ENCODE measurements around the gene AIFM3. TPM values are rescaled to one million over a fixed set of nuclear protein-coding genes. Genes with fewer than 3 reads are reported as not detected.
"Not testable (repeated sequence)": the region's sequence is repeated elsewhere in the genome, so short reads cannot be mapped to it uniquely, and the experiment has no call there.

The AIFM3 gene
- total and polyA plus RNA-seq, 2 donors, result 0.57 to 3.3 TPM

DNA sequence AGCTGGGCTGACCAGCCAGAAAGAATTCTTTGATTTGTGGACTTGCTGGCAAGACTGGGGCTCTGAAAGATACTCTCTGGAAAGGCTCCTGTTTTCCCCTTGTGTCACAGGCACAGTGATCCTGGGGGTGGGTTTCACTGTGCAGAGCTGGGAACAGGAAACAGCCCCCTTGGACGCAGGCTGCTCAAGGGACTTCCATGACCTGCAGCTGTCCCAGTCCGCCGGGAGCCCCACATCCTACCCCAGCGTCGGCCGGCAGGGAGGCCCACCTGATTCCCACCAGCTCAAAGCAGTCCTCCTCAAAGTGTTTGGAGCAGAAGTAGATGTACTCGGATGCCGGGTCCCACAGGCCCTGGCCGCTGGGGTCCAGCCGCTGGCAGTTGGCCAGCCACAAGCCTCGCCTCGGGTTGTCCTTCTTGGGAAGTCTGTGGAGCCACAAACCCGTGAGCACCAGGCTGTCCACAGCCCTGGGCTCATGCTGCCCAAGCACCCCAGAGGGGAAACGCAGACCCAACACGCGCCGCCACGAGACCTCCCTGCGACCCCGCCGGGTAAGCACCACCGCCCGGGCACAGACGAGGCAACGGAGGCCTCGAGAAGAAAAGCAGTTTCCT is 34.0 kb downstream of the AIFM3 start:
- Histone ChIP-seq H3K4me3 (ENCODE audit: low read length in 2 of 2) (peak overlapping the region; percentile 86 to 97), H3K36me3 (ENCODE audit: control insufficient read depth in 2 of 2, insufficient read depth in 2 of 2, low read length in 1 of 2) (peaks cover 34 to 46% of the 10 kb centered on the region in 2 donors), H3K27me3 (ENCODE audit: control insufficient read depth in 2 of 2, insufficient read depth in 1 of 2, low read length in 1 of 2) (no peaks in the 10 kb centered on the region), H3K4me1 (ENCODE audit: control insufficient read depth in 2 of 2, insufficient read depth in 2 of 2, low read length in 2 of 2) (peaks cover 17 to 24% of the 10 kb centered on the region in 2 donors), H3K9me3 (ENCODE audit: control insufficient read depth in 2 of 2, insufficient read depth in 1 of 2, low read length in 1 of 2) (peaks cover 0 to 5% of the 10 kb centered on the region in 2 donors), H3K27ac (ENCODE audit: low read depth in 1 of 2, low read length in 1 of 2) (peak overlapping the region; percentile 94 to 100)
- 4% methylated on average over 26 of the region's 26 CpGs for WGBS
- no peak for DNase-seq (ENCODE audit: low read depth in 6 of 9, low spot score in 9 of 9)

DNA sequence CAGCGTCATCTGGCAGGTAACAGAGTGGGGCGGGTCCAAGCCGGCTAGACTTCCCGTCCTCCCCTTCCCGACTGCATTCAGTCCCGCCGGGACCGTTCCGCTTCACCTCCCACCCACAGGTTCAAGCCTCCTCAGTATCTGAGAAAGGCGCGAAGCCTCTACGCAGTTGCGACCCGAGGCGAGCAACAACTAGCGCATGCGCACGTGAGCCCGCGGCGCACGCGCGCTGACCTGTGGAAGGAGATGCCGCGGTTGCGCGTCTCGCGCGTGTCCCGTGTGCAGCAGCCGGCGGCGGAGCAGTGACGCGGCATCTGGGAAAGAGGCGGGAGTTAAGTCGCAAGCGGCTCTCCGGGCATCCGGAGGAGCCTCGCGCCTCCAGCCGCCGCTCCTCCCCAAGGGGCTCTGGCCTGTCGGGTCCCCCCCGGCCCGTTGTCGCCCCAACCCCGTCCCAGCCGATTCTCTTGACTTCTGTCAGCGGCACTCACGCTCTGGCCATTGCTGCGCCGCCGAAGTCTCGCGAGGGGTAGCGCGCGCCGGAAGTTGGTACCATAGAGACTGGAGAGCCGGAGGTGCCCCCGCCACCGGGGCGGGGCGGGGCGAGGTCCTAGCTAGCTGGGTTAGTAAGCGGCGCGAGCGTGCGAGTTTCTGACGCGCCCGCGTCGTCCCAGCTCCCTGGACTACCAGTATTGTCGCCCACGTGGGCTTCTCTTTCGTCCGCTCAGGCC is 34.7 kb downstream of the AIFM3 start, which contains the start of gene THAP7:
TSS of gene THAP7 (minus strand) at position 518 of the 725 bp plus-strand sequence. CDS start at position 311, 207 bp downstream.
- Histone ChIP-seq H3K27me3 (ENCODE audit: control insufficient read depth in 2 of 2, insufficient read depth in 1 of 2, low read length in 1 of 2) (no peaks in the 10 kb centered on the region), H3K36me3 (ENCODE audit: control insufficient read depth in 2 of 2, insufficient read depth in 2 of 2, low read length in 1 of 2) (peaks cover 29 to 40% of the 10 kb centered on the region in 2 donors), H3K4me3 (ENCODE audit: low read length in 2 of 2) (peak within 1 kb of the TSS; percentile 86 to 97), H3K4me1 (ENCODE audit: control insufficient read depth in 2 of 2, insufficient read depth in 2 of 2, low read length in 2 of 2) (peaks cover 17 to 24% of the 10 kb centered on the region in 2 donors), H3K27ac (ENCODE audit: low read depth in 1 of 2, low read length in 1 of 2) (peak within 1 kb of the TSS; percentile 94 to 100), H3K9me3 (ENCODE audit: control insufficient read depth in 2 of 2, insufficient read depth in 1 of 2, low read length in 1 of 2) (peaks cover 0 to 5% of the 10 kb centered on the region in 2 donors)
- under 1% methylated on average over 83 of the region's 83 CpGs for whole genome bisulfite sequencing
- DNase-seq (ENCODE audit: low read depth in 6 of 9, low spot score in 9 of 9), result peak; percentile 91 to 98 (median 95)

DNA sequence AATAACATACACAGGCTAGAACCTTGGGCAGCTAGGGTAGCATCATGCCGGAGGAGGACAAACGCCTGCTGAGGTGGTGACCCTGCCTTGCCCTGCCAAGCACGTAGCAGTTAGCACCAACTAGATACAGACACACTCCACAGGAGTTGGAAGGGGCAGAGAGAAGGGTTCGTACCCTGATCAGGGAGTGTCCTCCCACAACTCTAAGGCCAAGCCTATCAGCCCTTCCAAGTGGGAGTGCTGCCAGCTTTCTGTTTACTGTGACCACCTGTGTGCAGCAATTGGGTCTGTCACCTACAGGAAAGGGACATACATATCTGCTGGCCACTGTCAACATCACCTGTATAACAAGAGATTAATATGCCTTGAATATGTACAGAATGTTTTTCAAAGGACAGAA is 36.7 kb downstream of the AIFM3 start:
- 97% methylated on average over 4 of the region's 4 CpGs for WGBS
- Histone ChIP-seq H3K4me3 (ENCODE audit: low read length in 2 of 2) (no peak overlapping the region), H3K36me3 (ENCODE audit: control insufficient read depth in 2 of 2, insufficient read depth in 2 of 2, low read length in 1 of 2) (peaks cover 12 to 22% of the 10 kb centered on the region in 2 donors), H3K4me1 (ENCODE audit: control insufficient read depth in 2 of 2, insufficient read depth in 2 of 2, low read length in 2 of 2) (peaks cover 17 to 24% of the 10 kb centered on the region in 2 donors), H3K27ac (ENCODE audit: low read depth in 1 of 2, low read length in 1 of 2) (no peak overlapping the region), H3K27me3 (ENCODE audit: control insufficient read depth in 2 of 2, insufficient read depth in 1 of 2, low read length in 1 of 2) (no peaks in the 10 kb centered on the region), H3K9me3 (ENCODE audit: control insufficient read depth in 2 of 2, insufficient read depth in 1 of 2, low read length in 1 of 2) (peaks cover 0 to 5% of the 10 kb centered on the region in 2 donors)
- DNase-seq (ENCODE audit: low read depth in 6 of 9, low spot score in 9 of 9), result no peak

GRCh38 chr22:21009208-21009607 is 42.2 kb downstream of the AIFM3 start:
- H3K4me3 ChIP-seq (ENCODE audit: low read length in 2 of 2); DNase-seq (ENCODE audit: low read depth in 6 of 9, low spot score in 9 of 9); H3K27ac ChIP-seq (ENCODE audit: low read depth in 1 of 2, low read length in 1 of 2); H3K9me3 ChIP-seq (ENCODE audit: control insufficient read depth in 2 of 2, insufficient read depth in 1 of 2, low read length in 1 of 2); H3K36me3 ChIP-seq (ENCODE audit: control insufficient read depth in 2 of 2, insufficient read depth in 2 of 2, low read length in 1 of 2); H3K4me1 ChIP-seq (ENCODE audit: control insufficient read depth in 2 of 2, insufficient read depth in 2 of 2, low read length in 2 of 2): not testable (repeated sequence)
- WGBS, result 93% methylated on average over 13 of the region's 13 CpGs
- H3K27me3 ChIP-seq (ENCODE audit: control insufficient read depth in 2 of 2, insufficient read depth in 1 of 2, low read length in 1 of 2), result peaks cover 0 to 21% of the 10 kb centered on the region in 2 donors

- Histone ChIP-seq H3K36me3 (ENCODE audit: control insufficient read depth in 2 of 2, insufficient read depth in 2 of 2, low read length in 1 of 2) (no peaks in the 10 kb centered on the region), H3K9me3 (ENCODE audit: control insufficient read depth in 2 of 2, insufficient read depth in 1 of 2, low read length in 1 of 2) (no peaks in the 10 kb centered on the region), H3K27me3 (ENCODE audit: control insufficient read depth in 2 of 2, insufficient read depth in 1 of 2, low read length in 1 of 2) (peaks cover 0 to 27% of the 10 kb centered on the region in 2 donors), H3K4me3 (ENCODE audit: low read length in 2 of 2) (no peak overlapping the region), H3K4me1 (ENCODE audit: control insufficient read depth in 2 of 2, insufficient read depth in 2 of 2, low read length in 2 of 2) (peaks cover 9 to 12% of the 10 kb centered on the region in 2 donors), H3K27ac (ENCODE audit: low read depth in 1 of 2, low read length in 1 of 2) (no peak overlapping the region)
- WGBS, result 77% methylated on average over 10 of the region's 10 CpGs
- DNase-seq (ENCODE audit: low read depth in 6 of 9, low spot score in 9 of 9), result peak in 7 of 9 donors; percentile 43 to 79 (median 62)
Measured at GRCh38 chr22:21009638-21010425, 42.8 kb downstream of the AIFM3 start.

DNA sequence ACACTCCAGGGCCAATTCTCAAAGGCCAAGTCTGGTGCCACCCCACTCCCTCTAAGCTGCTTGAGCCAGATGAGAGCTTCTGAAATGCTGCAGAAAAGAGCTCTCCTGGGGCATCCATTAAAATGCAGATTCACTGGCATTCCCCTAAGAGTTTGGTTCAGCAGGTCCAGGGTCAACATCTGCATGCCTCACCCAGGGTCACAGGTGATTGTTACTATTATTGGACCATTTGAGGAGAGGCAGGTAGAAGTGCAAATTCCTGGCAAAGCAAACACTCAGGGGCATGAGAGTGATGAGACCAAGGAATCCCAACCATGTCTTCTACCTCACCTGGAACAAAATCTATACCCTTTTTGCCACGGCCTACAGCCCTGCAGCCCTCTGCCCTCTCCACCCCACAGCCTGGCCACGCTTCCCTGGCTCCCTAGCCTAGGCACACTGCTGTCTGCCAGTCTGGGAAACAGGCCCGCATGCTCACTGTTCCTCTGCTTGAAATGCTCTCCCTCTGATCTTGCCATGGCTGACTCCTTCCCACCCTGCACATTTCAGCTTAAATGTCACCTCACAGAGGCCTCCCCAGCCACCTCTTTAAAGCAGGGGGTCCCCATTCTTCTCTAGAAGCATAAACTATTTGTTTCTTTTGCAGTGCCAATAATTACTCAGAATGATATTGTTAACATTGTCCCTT is 43.5 kb downstream of the AIFM3 start:
- Histone ChIP-seq H3K4me3 (ENCODE audit: low read length in 2 of 2) (no peak overlapping the region), H3K27me3 (ENCODE audit: control insufficient read depth in 2 of 2, insufficient read depth in 1 of 2, low read length in 1 of 2) (peaks cover 0 to 33% of the 10 kb centered on the region in 2 donors), H3K4me1 (ENCODE audit: control insufficient read depth in 2 of 2, insufficient read depth in 2 of 2, low read length in 2 of 2) (peaks cover 11 to 17% of the 10 kb centered on the region in 2 donors), H3K36me3 (ENCODE audit: control insufficient read depth in 2 of 2, insufficient read depth in 2 of 2, low read length in 1 of 2) (no peaks in the 10 kb centered on the region), H3K9me3 (ENCODE audit: control insufficient read depth in 2 of 2, insufficient read depth in 1 of 2, low read length in 1 of 2) (no peaks in the 10 kb centered on the region), H3K27ac (ENCODE audit: low read depth in 1 of 2, low read length in 1 of 2) (no peak overlapping the region)
- DNase-seq (ENCODE audit: low read depth in 6 of 9, low spot score in 9 of 9), result no peak
- 91% methylated on average over 3 of the region's 3 CpGs for WGBS

- DNase-seq (ENCODE audit: low read depth in 6 of 9, low spot score in 9 of 9), result no peak
- Histone ChIP-seq H3K4me3 (ENCODE audit: low read length in 2 of 2) (no peak overlapping the region), H3K4me1 (ENCODE audit: control insufficient read depth in 2 of 2, insufficient read depth in 2 of 2, low read length in 2 of 2) (peaks cover 11 to 17% of the 10 kb centered on the region in 2 donors), H3K27ac (ENCODE audit: low read depth in 1 of 2, low read length in 1 of 2) (no peak overlapping the region), H3K36me3 (ENCODE audit: control insufficient read depth in 2 of 2, insufficient read depth in 2 of 2, low read length in 1 of 2) (no peaks in the 10 kb centered on the region), H3K9me3 (ENCODE audit: control insufficient read depth in 2 of 2, insufficient read depth in 1 of 2, low read length in 1 of 2) (no peaks in the 10 kb centered on the region), H3K27me3 (ENCODE audit: control insufficient read depth in 2 of 2, insufficient read depth in 1 of 2, low read length in 1 of 2) (peaks cover 0 to 43% of the 10 kb centered on the region in 2 donors)
- WGBS, result 89% methylated on average over 14 of the region's 14 CpGs
Measured at GRCh38 chr22:21012446-21013407, 45.7 kb downstream of the AIFM3 start.
